Measurements from ENCODE around the gene TMEM150A. TPM values are rescaled to one million over a fixed set of nuclear protein-coding genes. Genes with fewer than 3 reads are reported as not detected.

Gene TMEM150A
- total and polyA plus RNA-seq, 9 donors, result 7.0 to 27.1 (median 17.8) TPM

- Histone ChIP-seq H3K27me3 (no peaks in the 10 kb centered on the region), H3K27ac (peak within 1 kb of the TSS; percentile 61 to 77), H3K4me3 (peak within 1 kb of the TSS; percentile 73), H3K36me3 (no peaks in the 10 kb centered on the region), H3K9me3 (no peaks in the 10 kb centered on the region), H3K4me1 (ENCODE audit: insufficient read depth) (peaks cover 2% of the 10 kb centered on the region)
- peak; percentile 88 to 92 (median 90) for DNase-seq
- TF ChIP-seq, protein P1, sequence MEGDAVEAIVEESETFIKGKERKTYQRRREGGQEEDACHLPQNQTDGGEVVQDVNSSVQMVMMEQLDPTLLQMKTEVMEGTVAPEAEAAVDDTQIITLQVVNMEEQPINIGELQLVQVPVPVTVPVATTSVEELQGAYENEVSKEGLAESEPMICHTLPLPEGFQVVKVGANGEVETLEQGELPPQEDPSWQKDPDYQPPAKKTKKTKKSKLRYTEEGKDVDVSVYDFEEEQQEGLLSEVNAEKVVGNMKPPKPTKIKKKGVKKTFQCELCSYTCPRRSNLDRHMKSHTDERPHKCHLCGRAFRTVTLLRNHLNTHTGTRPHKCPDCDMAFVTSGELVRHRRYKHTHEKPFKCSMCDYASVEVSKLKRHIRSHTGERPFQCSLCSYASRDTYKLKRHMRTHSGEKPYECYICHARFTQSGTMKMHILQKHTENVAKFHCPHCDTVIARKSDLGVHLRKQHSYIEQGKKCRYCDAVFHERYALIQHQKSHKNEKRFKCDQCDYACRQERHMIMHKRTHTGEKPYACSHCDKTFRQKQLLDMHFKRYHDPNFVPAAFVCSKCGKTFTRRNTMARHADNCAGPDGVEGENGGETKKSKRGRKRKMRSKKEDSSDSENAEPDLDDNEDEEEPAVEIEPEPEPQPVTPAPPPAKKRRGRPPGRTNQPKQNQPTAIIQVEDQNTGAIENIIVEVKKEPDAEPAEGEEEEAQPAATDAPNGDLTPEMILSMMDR (IDR thresholded peaks at IDR 0.05), result no peak
- peak; percentile 66 for TF ChIP-seq POLR2A (IDR thresholded peaks at IDR 0.05)
- no peak for TF ChIP-seq EP300 (IDR thresholded peaks at IDR 0.05)
- WGBS, 3 donors, result 6 to 13% (median 9%) methylated on average over 43 to 73 of the region's 73 CpGs
- intact Hi-C loops (cut with DNase I), result no loop called here
Measured at GRCh38 chr2:85611705-85612587, 9.4 kb upstream of the TMEM150A start, which contains the start of gene C2orf68. C2orf68 (minus strand) TSS chr2:85612066; CDS start chr2:85611984, 82 bp downstream.

GRCh38 chr2:85611217-85611704, 8.8 kb upstream of the TMEM150A start:
- H3K4me1 ChIP-seq (ENCODE audit: insufficient read depth), result peaks cover 2% of the 10 kb centered on the region
- 3 to 5% (median 4%) methylated on average over 23 to 24 of the region's 24 CpGs for WGBS, 3 donors
- no peaks in the 10 kb centered on the region for H3K27me3 ChIP-seq
- intact Hi-C loops (cut with DNase I), result no loop called here
- H3K9me3 ChIP-seq, result no peaks in the 10 kb centered on the region
- H3K36me3 ChIP-seq, result no peaks in the 10 kb centered on the region
- TF ChIP-seq, protein P1 (IDR thresholded peaks at IDR 0.05), result no peak
- TF ChIP-seq EP300 (IDR thresholded peaks at IDR 0.05), result no peak
- no peak for TF ChIP-seq POLR2A (IDR thresholded peaks at IDR 0.05)
- peak overlapping the region; percentile 73 for H3K4me3 ChIP-seq
- no peak for DNase-seq
- H3K27ac ChIP-seq, result peak overlapping the region; percentile 61 to 77

DNA sequence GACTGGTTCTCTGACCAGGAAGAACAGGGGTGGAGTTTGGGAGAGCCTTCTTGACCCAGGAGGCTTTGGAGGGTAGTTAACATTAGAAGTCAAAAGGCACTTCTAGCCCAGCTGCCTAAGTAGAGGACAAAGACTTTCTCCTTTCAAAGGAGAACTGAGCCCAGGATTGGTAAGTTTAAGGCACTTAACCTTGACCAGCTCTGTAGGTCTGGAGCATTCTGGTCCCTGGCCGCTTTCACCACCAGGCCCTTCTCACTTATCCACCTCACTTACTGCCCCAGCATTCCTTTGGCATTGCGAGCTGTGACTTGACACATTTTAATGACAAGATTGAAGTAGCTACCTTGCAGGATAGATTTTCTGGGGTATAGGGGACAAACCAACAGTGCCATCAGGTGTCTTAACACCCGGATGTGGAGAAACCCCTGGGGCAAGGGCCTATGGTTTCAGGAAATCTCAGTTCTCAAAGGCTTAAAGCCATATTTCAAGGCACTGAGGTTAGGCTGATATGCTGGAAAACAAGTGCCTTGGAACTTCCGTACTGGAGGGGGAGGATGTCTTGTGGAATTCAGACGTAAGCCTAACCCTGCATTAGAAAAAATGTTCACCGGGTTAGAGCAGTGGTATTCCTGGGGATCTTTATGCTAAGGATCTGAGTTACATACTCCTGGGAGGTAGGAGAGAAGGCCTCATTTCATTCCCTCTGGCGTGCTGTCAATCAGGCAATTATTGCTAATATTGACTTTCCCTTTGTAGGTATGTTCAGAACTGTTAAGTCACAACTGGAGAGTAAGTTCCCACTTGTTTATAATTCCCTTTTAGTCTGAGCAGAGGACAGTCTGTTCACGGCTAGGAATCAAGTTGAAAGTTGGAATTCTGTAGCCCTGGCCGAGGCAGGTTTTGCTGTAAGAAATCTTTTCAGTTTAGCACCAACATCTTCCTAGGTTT, 5.0 kb upstream of the TMEM150A start:
- intact Hi-C loops (cut with DNase I), result no loop called here
- no peak for DNase-seq
- Histone ChIP-seq H3K27ac (no peak overlapping the region), H3K4me3 (no peak overlapping the region), H3K36me3 (no peaks in the 10 kb centered on the region), H3K4me1 (ENCODE audit: insufficient read depth) (peaks cover 5% of the 10 kb centered on the region), H3K9me3 (no peaks in the 10 kb centered on the region), H3K27me3 (no peaks in the 10 kb centered on the region)
- WGBS, 3 donors, result 53 to 66% (median 66%) methylated on average over 9 of the region's 9 CpGs
- TF ChIP-seq, protein P1 (IDR thresholded peaks at IDR 0.05), result no peak
- TF ChIP-seq EP300 (IDR thresholded peaks at IDR 0.05) (no peak), POLR2A (IDR thresholded peaks at IDR 0.05) (no peak)

DNA sequence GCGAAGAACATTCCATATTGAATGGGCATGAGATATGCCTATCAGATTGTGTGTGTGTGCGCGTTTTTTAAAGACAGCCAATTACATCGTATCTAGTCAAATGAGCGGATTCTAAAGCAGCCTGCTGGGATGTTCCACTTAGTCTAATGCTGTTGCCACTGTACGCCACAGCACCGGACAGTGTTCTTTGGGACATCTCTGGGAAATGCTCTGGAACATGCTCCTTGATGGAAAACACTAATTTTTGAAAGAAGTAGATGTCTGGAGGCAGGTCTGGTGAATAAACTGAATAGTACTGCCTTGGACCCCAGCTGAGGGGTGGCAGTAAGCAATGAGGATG, 3.6 kb upstream of the TMEM150A start:
- Histone ChIP-seq H3K27ac (no peak overlapping the region), H3K4me1 (ENCODE audit: insufficient read depth) (peaks cover 10% of the 10 kb centered on the region), H3K27me3 (no peaks in the 10 kb centered on the region), H3K9me3 (no peaks in the 10 kb centered on the region), H3K4me3 (no peak overlapping the region), H3K36me3 (no peaks in the 10 kb centered on the region)
- DNase-seq, result no peak
- WGBS, 3 donors, result 52 to 71% (median 55%) methylated on average over 7 of the region's 7 CpGs
- no peak for TF ChIP-seq EP300 (IDR thresholded peaks at IDR 0.05)
- TF ChIP-seq, protein P1 (IDR thresholded peaks at IDR 0.05), result no peak
- intact Hi-C loops (cut with DNase I), result no loop called here
